BJ (cell line): ENCODE results near the gene TCAP. TPM values are rescaled to one million over a fixed set of nuclear protein-coding genes. Genes with fewer than 3 reads are reported as not detected.

Experiments used
- CTCF ChIA-PET: fragments of 350-600 bp; formaldehyde crosslinking; extraction: SDS; loops from one replicate; lab custom pipeline; 2021; ENCODE audit warnings: antibody characterized with exemption, inconsistent platforms; lab: Yijun Ruan, JAX
- POLR2A ChIA-PET: fragments of 300-600 bp; sonication (Branson Sonifier 250); formaldehyde crosslinking; extraction: SDS; loops from one replicate; lab custom pipeline; 2021; ENCODE audit warnings: antibody characterized with exemption; lab: Charles Lee
- DNase-seq: peaks from one replicate; pipeline ENCODE4 v3.0.0-alpha.2; 2011; ENCODE audit warnings: low read depth
- H3K27me3 ChIP-seq: 2 replicates; pipeline ENCODE4 v1.6.0; 2011; ENCODE audit warnings: low read length; ENCODE audit not compliant: control insufficient read depth, insufficient read depth
- H3K36me3 ChIP-seq: 2 replicates; pipeline ENCODE4 v1.5.1; 2011; ENCODE audit warnings: low read length; ENCODE audit not compliant: control insufficient read depth, insufficient read depth
- H3K4me3 ChIP-seq: 2 replicates; pipeline ENCODE4 v1.5.1; 2011; ENCODE audit warnings: low read depth, mild to moderate bottlenecking, control low read depth, low read length
- polyA plus RNA-seq: library from polyadenylated mRNA; depleted of rRNA; stranded (reverse); fragments of >200 nt; gene quantifications from 2 replicates; pipeline ENCODE4 v1.2.3, GENCODE V29; 2011
- TF ChIP-seq, protein P1 (sequence below): IDR thresholded peaks from 2 replicates; pipeline ENCODE4 v1.5.1; 2011; ENCODE audit warnings: low read depth, mild to moderate bottlenecking, control low read depth, inconsistent platforms, low read length, moderate library complexity; ENCODE audit not compliant: insufficient read depth

The TCAP gene
- polyA plus RNA-seq, 1 experiment, result 0.22 TPM

DNA sequence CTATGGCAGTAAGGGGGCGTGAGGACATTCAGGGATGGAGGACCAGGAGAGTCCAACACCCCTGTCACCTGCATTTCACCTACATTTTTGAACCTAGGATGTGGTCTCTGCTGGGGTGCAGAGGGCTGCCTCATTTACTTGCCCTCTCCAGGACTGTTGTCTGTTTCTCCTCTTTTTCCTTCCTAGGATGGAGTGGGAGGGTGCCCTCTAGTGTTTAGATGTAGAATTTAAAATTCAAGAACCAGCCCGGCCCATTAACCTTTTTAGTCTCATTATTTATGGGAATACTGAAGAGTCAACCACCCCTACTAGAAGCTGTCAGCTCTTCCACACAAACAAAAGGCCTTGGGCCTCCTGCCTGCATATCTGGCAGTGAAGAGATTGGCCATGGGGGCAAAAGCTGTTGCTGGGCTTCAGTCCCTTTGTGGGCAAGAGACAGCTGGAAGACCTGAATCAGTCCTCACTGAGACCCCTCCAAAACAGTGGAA, 30.7 kb upstream of the TCAP start:
- H3K27me3 ChIP-seq, result peaks cover 19% of the 10 kb centered on the region
- H3K4me3 ChIP-seq, result no peak overlapping the region
- ChIA-PET CTCF (interaction anchor here (0.7 to 7.9 kb wide), 15 partner anchors 9 to 956 kb away, joined by 3 to 157 read pairs (median 4); partner anchors contain the start of genes PGAP3 and PNMT), POLR2A (no interaction called here)
- H3K36me3 ChIP-seq, result no peaks in the 10 kb centered on the region
- no peak for DNase-seq
- TF ChIP-seq, protein P1, sequence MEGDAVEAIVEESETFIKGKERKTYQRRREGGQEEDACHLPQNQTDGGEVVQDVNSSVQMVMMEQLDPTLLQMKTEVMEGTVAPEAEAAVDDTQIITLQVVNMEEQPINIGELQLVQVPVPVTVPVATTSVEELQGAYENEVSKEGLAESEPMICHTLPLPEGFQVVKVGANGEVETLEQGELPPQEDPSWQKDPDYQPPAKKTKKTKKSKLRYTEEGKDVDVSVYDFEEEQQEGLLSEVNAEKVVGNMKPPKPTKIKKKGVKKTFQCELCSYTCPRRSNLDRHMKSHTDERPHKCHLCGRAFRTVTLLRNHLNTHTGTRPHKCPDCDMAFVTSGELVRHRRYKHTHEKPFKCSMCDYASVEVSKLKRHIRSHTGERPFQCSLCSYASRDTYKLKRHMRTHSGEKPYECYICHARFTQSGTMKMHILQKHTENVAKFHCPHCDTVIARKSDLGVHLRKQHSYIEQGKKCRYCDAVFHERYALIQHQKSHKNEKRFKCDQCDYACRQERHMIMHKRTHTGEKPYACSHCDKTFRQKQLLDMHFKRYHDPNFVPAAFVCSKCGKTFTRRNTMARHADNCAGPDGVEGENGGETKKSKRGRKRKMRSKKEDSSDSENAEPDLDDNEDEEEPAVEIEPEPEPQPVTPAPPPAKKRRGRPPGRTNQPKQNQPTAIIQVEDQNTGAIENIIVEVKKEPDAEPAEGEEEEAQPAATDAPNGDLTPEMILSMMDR, result peak; percentile 74

- ChIA-PET CTCF (interaction anchor here (0.6 to 13.1 kb wide), 11 partner anchors 8 to 94 kb away, joined by 3 to 157 read pairs (median 8); partner anchors contain the start of gene PNMT), POLR2A (no interaction called here)
- Histone ChIP-seq H3K27me3 (peaks cover 15% of the 10 kb centered on the region), H3K4me3 (no peak overlapping the region), H3K36me3 (no peaks in the 10 kb centered on the region)
- TF ChIP-seq, protein P1, result no peak
- DNase-seq, result no peak
These were observed 29.5 kb upstream of the TCAP start for GRCh38 chr17:39635614-39636176.

DNA sequence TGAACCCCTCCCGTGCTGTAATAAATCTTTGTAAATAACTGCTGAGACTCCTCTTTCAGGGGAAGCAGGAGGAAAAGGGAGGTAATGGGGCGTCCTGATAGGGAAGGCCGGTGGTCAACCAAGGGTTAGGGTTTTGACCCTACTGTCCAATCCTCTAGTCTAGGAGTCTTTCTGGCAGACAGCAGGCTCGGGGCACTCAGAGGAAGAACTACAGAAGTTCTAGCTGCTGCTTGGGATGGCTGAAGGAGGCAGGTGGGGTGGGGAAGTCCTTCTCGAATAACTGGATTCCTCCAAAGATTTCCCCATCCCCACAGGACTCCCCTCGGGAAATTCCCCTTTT, 28.6 kb upstream of the TCAP start:
- DNase-seq, result no peak
- POLR2A ChIA-PET, result interaction anchor here (0.6 kb wide), 1 partner anchor 75 kb away, joined by 3 read pairs; no protein-coding TSS in a partner anchor
- CTCF ChIA-PET, result interaction anchor here (13.1 kb wide), 1 partner anchor 15 kb away, joined by 107 read pairs; no protein-coding TSS in a partner anchor
- TF ChIP-seq, protein P1, result no peak
- no peaks in the 10 kb centered on the region for H3K36me3 ChIP-seq
- peak overlapping the region; percentile 84 for H3K4me3 ChIP-seq
- H3K27me3 ChIP-seq, result peaks cover 11% of the 10 kb centered on the region

DNA sequence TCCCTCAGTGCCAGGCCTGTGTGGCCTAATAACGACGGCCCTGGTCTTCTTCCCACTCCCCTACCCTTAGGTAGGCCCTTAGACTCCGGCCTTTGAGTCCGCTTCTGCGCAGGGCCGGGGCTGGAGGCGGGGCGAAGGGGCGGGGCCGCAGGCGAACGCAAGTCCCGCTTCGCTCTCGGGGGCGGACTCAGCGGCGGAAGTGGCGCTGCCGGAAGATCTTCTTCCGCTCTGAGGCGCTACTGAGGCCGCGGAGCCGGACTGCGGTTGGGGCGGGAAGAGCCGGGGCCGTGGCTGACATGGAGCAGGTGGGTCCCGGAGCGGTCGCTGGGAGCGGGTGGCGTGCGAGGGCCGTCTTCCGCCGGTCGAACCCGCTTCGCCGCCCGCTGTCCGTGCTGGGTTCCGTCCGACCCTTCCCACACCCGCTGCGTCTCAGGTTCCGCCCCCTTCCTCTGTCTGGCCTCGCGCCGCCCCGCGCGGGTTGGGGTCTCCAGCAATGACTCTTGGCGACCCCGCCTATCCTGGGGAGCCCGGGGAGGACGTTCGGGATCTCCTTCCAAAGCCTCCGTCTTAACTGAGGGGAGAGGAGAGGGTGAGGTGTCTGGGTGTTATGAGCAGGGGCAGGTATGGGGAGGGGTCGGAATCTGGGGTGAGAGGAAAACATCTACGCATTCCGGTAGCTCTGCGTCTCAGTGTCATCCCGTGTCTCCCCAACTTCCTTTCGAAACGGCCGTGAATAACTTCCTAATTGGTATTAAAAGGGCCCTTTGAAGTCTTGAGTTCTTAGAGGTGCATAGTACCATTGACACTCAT, 28.0 kb upstream of the TCAP start, which contains the start of gene STARD3:
Gene STARD3, plus strand, starts transcription at position 218 of the 810 bp plus-strand sequence. CDS start 16,388 bp downstream, outside the sequence.
- POLR2A ChIA-PET, result interaction anchor here (0.6 kb wide), 1 partner anchor 74 kb away, joined by 3 read pairs; no protein-coding TSS in a partner anchor
- no peak for DNase-seq
- peak within 1 kb of the TSS; percentile 84 for H3K4me3 ChIP-seq
- CTCF ChIA-PET, result interaction anchor here (0.9 to 13.1 kb wide), 3 partner anchors 15 to 31 kb away, joined by 3 to 107 read pairs (median 59); partner anchors contain the start of gene PNMT
- TF ChIP-seq, protein P1, result peak; percentile 38
- no peaks in the 10 kb centered on the region for H3K36me3 ChIP-seq
- H3K27me3 ChIP-seq, result peaks cover 6% of the 10 kb centered on the region

GRCh38 chr17:39638317-39638716, 26.8 kb upstream of the TCAP start:
- ChIA-PET CTCF (interaction anchor here (0.9 to 13.1 kb wide), 4 partner anchors 15 to 34 kb away, joined by 3 to 107 read pairs (median 31); partner anchors contain the start of gene PNMT), POLR2A (no interaction called here)
- TF ChIP-seq, protein P1, result no peak
- no peak overlapping the region for H3K4me3 ChIP-seq
- DNase-seq, result no peak
- H3K36me3 ChIP-seq, result no peaks in the 10 kb centered on the region
- H3K27me3 ChIP-seq, result no peaks in the 10 kb centered on the region
